Measurements from ENCODE around the gene RNF114. TPM values are rescaled to one million over a fixed set of nuclear protein-coding genes. Genes with fewer than 3 reads are reported as not detected.
"Not testable (repeated sequence)": the region's sequence is repeated elsewhere in the genome, so short reads cannot be mapped to it uniquely, and the experiment has no call there.

RNF114 gene
- total RNA-seq, 1 donor from 2014 or later: 63.0 TPM

DNA sequence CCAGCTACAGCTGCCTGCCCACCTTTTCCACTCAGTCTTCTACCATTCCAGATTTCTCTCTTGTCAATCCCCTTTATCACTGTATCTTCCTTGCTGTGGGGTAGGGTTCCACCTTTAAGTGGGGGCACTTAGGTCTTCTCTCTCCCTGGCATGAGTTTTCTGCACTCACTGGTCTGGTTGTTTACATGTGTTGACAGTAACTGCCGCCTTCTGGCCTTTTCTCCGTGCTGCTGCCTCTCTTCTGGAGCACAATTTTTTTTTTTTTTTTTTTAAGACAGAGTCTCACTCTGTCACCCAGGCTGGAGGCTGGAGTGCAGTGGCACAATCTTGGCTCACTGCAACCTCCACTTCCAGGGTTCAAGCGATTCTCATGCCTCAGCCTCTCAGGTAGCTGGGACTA lies 12.0 kb downstream of the RNF114 start:
- intact Hi-C loops (cut with DNase I): no loop called here
- ATAC-seq (no peak), DNase-seq (no peak)
- Histone ChIP-seq H3K36me3 (peaks cover 94% of the 10 kb centered on the region), H3K27ac (no peak overlapping the region), H3K4me1 (no peaks in the 10 kb centered on the region), H3K27me3 (ENCODE audit: low read depth) (no peaks in the 10 kb centered on the region), H3K4me3 (no peak overlapping the region), H3K9me3 (no peaks in the 10 kb centered on the region)
- TF ChIP-seq CTCF (IDR thresholded peaks at IDR 0.05): no peak

- intact Hi-C loops (cut with DNase I): no loop called here
- Histone ChIP-seq H3K36me3 (peaks cover 98% of the 10 kb centered on the region), H3K9me3 (no peaks in the 10 kb centered on the region), H3K4me3 (no peak overlapping the region), H3K27ac (no peak overlapping the region), H3K27me3 (ENCODE audit: low read depth) (no peaks in the 10 kb centered on the region), H3K4me1 (no peaks in the 10 kb centered on the region)
- ATAC-seq: no peak
- DNase-seq: no peak
- no peak for TF ChIP-seq CTCF (IDR thresholded peaks at IDR 0.05)
Observed at GRCh38 chr20:49948809-49949507, 12.8 kb downstream of the RNF114 start.

- ATAC-seq: no peak
Observed at GRCh38 chr20:49951151-49951550, 15.0 kb downstream of the RNF114 start.

DNA sequence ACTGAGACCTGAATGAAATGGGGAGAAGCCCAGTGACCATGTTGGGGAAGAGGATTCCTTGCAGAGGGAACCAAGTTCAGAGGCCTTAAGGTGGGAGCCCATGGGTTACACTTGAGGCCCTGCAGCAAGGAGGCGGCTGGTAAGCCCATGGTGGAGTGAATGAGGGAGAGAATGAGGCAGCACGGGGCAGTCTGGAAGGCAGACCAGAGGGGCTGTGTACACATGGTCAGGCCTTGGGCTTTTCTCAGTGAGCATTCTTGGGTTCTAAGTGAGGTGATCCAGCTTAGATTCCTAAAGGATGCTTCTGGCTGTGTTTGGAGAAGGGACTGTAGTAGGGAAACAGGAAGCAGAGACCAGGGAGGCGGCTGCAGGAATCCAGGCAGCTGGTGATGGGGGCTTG lies 19.0 kb downstream of the RNF114 start:
- ATAC-seq (no peak), DNase-seq (no peak)
- H3K9me3 ChIP-seq: no peaks in the 10 kb centered on the region
- no peaks in the 10 kb centered on the region for H3K27me3 ChIP-seq (ENCODE audit: low read depth)
- no peak for TF ChIP-seq CTCF (IDR thresholded peaks at IDR 0.05)
- H3K36me3 ChIP-seq: peaks cover 85% of the 10 kb centered on the region
- H3K4me3 ChIP-seq: no peak overlapping the region
- H3K27ac ChIP-seq: no peak overlapping the region
- intact Hi-C loops (cut with DNase I): no loop called here
- no peaks in the 10 kb centered on the region for H3K4me1 ChIP-seq

More at GRCh38 chr20:49951151-49951550, 15.0 kb downstream of the RNF114 start:
- Histone ChIP-seq H3K9me3 (no peaks in the 10 kb centered on the region), H3K4me3 (no peak overlapping the region), H3K27me3 (ENCODE audit: low read depth) (no peaks in the 10 kb centered on the region), H3K27ac (no peak overlapping the region), H3K4me1 (no peaks in the 10 kb centered on the region), H3K36me3 (peaks cover 98% of the 10 kb centered on the region)
- TF ChIP-seq CTCF (IDR thresholded peaks at IDR 0.05): no peak
- no peak for DNase-seq
- intact Hi-C loops (cut with DNase I): no loop called here

DNA sequence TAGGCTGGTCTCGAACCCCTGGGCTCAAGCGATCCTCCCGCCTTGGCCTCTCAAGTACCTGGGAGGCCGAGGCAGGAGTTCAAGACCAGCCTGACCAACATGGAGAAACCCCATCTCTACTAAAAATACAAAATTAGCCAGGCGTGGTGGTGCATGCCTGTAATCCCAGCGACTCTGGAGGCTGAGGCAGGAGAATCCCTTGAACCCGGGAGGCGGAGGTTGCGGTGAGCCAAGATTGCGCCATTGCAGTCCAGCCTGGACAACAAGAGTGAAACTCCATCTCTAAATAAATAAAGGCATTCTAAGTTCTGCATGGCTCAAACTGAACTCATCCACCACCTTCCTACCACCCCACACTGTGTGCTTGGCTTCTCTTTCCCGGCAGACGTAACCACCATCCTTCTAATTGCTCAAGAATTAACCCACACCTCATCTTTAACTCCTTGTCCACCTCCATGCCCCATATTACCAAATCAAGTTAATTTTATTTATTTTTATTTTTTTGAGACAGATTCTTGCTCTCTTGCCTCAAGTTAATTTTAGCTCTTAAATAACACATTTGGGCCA lies 19.7 kb downstream of the RNF114 start:
- DNase-seq; H3K27ac ChIP-seq; intact Hi-C loops (cut with DNase I); H3K4me1 ChIP-seq; ATAC-seq; H3K9me3 ChIP-seq; H3K4me3 ChIP-seq; H3K27me3 ChIP-seq (ENCODE audit: low read depth): not testable (repeated sequence)
- peaks cover 78% of the 10 kb centered on the region for H3K36me3 ChIP-seq

DNA sequence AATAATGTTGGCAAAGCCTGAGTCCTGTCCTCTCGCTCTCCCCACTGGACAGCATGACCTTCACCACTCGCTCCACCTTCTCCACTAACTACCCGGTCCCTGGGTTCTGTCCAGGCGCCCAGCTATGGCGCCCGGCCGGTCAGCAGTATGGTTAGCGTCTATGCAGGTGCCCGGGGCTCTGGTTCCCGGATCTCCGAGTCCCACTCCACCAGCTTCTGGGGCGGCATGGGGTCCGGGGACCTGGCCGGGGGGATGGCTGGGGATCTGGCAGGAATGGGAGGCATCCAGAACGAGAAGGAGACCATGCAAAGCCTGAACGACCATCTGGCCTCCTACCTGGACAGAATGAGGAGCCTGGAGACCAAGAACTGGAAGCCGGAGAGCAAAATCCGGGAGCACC lies 20.5 kb downstream of the RNF114 start:
- TF ChIP-seq CTCF (IDR thresholded peaks at IDR 0.05): no peak
- H3K9me3 ChIP-seq: no peaks in the 10 kb centered on the region
- no peaks in the 10 kb centered on the region for H3K4me1 ChIP-seq
- peaks cover 70% of the 10 kb centered on the region for H3K36me3 ChIP-seq
- intact Hi-C loops (cut with DNase I): no loop called here
- no peak overlapping the region for H3K4me3 ChIP-seq
- no peak for DNase-seq
- H3K27ac ChIP-seq: no peak overlapping the region
- ATAC-seq: peak in 1 of 2 donors; percentile 10
- no peaks in the 10 kb centered on the region for H3K27me3 ChIP-seq (ENCODE audit: low read depth)

- H3K4me3 ChIP-seq; H3K9me3 ChIP-seq; H3K4me1 ChIP-seq; DNase-seq; H3K27me3 ChIP-seq (ENCODE audit: low read depth); H3K27ac ChIP-seq; intact Hi-C loops (cut with DNase I); ATAC-seq: not testable (repeated sequence)
- peaks cover 64% of the 10 kb centered on the region for H3K36me3 ChIP-seq
Observed at GRCh38 chr20:49957089-49957938, 21.1 kb downstream of the RNF114 start.

All from lower lobe of right lung (tissue), 2 donors.